Measurements from ENCODE around the gene ABCG1.

ABCG1 gene

DNA sequence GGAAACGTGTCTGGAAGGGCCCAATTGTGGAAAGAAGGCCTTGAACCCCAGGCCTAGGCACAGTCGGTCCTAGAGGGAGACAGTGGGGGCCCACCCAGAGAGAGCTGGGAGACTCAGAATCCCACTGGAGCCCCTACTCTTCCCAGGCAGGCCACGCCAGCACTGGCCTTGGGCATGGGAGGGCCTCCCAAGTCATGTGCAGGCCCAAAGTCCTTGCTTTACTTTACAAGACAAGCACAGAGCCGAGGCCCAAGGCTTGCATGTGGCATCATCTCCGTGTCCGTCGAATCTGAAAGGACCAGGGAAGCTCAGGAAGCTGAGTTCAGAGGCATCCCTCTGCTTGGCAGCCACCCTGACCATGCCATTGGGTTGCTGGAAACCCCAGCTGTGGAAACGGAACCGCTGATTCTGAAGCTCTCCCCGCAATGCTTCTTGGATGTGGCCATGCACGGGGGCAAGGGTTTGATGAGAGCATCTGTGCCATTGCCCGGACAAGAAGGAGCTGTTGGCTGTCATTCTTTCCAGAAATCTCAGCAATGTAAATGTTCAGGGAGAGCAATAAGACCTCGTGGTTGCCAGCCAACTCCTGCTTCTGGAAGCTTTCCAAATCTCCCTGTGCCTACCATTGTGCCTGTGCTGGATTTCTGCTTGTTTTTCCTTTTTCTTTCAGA lies 32.8 kb downstream of the ABCG1 start:
- no peak for DNase-seq (ENCODE audit: low read depth, low spot score)

- DNase-seq (ENCODE audit: low read depth, low spot score): no peak
Measured at GRCh38 chr21:42252325-42252654, 33.4 kb downstream of the ABCG1 start.

DNA sequence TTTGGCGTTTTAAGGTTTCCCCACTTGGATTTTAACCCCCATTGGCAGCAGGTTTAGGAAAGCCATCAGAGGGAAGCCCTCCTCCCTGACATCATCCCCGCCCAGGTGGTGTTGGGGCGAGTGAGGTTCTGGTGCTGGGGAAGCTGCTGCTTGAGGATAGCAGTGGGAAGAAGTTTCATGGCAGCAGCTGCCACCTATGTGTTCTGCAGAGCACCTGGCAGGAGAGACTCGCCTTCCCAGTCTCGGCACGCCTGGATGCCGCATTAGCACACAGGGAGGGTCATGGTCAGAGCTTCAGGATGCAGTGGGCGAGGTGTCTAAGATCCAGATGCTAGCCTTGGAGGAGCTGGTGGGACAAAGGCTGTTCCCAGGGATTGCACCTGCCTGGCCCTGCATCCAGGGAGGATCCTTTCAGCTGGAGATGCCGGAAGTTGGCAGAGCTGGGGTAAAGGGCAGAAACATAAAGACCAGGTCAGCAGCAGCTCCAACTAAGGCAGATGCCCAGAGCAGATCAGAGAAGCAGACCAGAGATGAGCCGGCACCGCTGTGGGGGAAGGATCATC lies 33.9 kb downstream of the ABCG1 start:
- no peak for DNase-seq (ENCODE audit: low read depth, low spot score)

DNA sequence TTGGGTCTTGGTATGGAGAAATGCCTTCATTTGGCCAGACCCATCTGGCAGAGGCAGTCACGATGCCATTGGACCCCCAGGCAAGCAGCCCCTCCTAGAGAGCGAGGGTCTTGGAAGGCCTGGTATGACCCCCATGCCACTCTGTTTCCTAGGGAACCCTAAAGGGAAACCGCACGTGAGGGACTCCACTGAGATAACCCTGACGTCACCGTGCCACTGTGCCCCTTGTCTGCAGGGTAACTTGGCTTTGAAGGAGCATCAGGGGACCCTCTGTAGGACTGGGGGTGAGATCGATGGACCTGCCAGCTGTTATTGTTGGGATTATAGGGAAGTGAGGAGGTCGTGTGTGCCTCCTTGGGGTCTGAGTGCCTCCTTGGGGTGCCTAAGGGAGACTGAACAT lies 34.5 kb downstream of the ABCG1 start:
- DNase-seq (ENCODE audit: low read depth, low spot score): no peak

- no peak for DNase-seq (ENCODE audit: low read depth, low spot score)
Measured at GRCh38 chr21:42254083-42254482, 35.1 kb downstream of the ABCG1 start.

DNA sequence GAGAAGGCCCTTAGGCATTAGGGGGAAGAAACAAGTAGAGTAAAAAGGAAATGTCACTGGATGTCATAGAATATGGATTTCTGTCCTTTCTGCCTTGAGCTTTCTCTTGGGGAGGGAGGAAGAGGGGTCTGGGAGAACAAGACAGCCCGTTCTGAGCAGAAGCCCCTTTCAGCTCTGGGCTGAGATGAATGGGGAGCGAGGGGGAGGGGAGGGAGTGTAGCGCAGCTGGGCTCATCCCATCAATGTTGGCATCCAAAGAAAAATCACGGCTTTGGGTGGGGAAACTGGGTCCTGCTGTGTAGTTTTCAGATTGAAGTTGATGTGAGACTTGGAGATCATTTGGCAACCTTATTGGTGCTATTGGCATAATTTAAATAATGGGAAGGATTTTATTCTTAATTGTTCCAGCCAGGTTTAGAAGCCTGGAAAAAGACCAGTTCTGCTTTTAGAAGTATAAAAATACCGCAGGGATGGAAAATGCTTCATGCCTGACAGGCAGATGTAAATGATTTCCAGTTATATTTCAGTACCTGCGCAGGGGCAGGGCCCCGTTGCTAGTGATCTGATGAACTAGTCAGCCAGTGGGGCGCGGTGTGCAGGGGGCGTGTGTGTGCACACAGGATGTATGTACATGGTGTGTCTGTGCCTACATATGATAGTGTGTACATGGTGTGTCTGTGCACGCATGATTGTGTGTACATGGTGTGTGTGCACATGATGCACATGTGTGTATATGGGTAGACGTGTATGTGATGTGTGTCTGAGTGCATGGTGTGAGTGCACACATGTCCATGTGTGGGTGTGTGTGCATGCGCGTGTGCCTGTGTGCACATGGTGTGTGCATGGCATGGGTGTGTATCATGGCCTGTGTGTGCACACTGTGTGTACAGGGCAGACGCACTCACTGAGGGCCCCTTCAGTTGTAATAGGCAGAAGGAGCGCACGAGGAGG lies 36.0 kb downstream of the ABCG1 start:
- DNase-seq (ENCODE audit: low read depth, low spot score): no peak

DNA sequence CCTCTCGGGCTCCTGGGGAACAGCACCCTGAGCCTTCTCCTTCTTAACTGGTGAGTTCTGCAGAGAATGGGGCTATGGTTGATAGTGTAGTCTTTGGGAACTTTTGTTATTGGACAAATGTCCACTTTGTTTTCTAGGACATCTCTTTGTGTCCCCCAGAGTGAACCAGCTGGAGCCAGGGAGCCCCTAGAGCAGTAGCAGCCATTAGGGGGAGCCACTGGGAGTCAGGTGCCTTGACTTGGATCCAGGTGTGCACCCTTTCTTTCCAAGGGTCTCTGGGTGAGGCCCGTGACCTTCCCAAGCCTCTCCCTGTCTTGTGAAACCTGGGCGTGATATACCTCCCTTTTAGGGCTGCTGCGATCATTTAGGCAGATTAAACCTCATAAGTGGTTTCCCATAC lies 36.9 kb downstream of the ABCG1 start:
- DNase-seq (ENCODE audit: low read depth, low spot score): no peak

DNA sequence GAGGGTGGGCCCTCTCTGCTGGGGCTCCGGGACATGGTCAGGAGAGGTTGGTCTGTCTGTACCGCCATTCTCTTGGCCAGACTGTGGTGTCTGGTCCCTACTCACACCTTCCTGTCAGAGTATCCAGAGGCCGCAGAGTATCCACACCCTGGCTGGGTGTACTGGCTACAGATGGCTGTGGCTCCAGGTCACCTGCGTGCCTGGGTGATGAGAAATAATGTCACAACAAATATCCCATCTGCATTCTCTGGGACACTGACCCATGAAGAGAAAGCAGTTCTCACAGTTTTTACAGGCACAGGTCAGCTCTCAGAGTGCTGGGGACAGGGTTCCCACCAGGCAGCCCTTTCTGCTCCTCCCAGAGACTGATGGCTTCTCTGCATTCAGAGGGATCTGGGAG lies 37.4 kb downstream of the ABCG1 start:
- DNase-seq (ENCODE audit: low read depth, low spot score): no peak

DNA sequence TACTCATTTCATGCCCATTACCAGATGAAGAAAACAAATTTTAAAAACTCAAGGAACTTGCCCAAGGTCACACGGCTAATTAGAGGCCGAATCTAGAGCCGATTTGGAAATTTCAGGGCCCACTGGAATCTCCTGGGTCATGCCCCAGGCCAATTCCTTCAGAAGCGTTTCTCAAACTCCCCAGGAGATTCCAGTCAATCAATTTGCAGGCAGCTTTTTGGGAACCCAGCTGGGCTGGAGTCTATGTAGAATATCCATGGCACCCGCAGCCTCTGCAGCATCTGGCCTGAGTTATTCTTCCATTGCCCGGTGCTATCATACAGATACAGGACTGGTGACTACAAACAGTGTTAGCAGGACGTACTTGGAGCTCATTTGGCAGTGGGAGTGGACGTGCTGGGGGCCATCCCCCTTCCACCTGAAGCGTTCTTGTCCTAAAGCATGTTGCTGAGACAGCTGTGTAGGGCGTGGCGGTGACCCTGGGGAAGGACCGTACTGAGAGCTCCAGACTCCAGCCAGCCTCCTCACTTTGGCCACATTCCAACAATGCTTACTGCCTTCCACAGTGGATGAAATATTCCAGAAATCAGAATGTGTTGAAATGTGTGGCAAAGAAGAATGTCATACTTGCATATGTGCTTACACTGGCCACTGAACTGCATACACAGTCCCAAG lies 38.3 kb downstream of the ABCG1 start:
- DNase-seq (ENCODE audit: low read depth, low spot score): no peak

DNA sequence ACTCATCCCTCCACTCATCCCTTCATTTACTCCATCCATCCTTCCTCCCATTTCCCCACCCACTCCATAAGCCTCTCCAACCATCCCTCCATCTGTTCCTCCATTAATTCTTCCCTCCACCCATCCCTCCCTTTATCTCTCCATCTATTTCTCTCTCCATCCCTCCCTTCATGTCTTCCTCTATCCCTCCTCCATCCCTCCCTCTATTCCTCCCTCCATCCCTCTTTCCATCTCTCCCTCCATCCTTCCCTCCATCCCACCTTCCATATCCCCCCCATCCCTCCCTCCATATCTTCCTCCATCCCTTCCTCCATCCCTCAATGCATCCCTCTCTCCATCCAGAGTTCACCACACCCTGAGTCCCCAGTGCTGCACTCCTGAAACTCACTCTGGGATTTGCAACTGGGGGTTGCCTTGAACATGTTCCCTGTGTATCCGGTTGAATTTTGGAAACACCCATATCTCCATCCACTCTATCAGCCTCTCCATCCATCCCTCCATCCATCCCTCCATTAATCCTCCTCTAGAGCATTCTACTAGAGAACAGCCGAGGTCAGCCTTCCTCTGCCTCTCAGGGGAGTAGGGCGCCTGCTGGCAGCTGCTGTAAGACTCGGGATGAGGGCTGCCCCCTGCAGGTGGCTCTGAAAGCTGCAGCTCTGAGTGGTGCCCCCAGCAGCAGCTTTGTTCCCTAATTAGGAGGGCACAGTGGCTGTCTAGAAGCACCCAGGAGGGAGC lies 39.4 kb downstream of the ABCG1 start:
- DNase-seq (ENCODE audit: low read depth, low spot score): peak; percentile 50

- DNase-seq (ENCODE audit: low read depth, low spot score): no peak
Measured at GRCh38 chr21:42258885-42259407, 40.0 kb downstream of the ABCG1 start.

- DNase-seq (ENCODE audit: low read depth, low spot score): no peak
Measured at GRCh38 chr21:42260121-42260520, 41.2 kb downstream of the ABCG1 start.

- DNase-seq (ENCODE audit: low read depth, low spot score): no peak
Measured at GRCh38 chr21:42261829-42262200, 42.9 kb downstream of the ABCG1 start.

- peak; percentile 51 for DNase-seq (ENCODE audit: low read depth, low spot score)
Measured at GRCh38 chr21:42262831-42263231, 43.9 kb downstream of the ABCG1 start.

DNA sequence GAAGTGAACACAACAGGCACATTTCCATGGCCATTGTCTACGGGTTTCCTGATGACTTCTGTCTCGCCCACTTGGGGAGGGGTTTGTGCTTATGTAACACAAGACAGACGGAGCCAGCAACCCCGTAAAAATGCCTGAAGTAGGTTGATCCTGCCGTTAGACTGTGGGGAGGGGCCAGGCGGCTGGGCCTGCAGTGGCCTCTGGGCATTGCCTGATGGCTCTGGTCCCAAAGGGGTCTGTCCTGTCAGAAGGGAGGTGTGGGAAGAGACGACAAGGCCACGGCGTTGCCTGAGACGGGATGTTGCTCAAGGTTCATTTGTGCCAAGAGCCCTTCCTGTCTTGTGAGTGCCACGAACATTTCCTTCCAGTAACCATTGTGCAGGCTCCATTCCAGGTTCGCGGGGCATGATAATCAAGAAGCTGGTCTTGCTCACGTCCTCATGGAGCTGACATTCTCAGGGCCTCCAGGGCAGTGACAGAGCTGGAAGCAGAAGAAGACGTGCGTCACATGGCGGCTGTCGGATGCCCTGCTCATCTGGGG lies 44.7 kb downstream of the ABCG1 start:
- DNase-seq (ENCODE audit: low read depth, low spot score): no peak

DNA sequence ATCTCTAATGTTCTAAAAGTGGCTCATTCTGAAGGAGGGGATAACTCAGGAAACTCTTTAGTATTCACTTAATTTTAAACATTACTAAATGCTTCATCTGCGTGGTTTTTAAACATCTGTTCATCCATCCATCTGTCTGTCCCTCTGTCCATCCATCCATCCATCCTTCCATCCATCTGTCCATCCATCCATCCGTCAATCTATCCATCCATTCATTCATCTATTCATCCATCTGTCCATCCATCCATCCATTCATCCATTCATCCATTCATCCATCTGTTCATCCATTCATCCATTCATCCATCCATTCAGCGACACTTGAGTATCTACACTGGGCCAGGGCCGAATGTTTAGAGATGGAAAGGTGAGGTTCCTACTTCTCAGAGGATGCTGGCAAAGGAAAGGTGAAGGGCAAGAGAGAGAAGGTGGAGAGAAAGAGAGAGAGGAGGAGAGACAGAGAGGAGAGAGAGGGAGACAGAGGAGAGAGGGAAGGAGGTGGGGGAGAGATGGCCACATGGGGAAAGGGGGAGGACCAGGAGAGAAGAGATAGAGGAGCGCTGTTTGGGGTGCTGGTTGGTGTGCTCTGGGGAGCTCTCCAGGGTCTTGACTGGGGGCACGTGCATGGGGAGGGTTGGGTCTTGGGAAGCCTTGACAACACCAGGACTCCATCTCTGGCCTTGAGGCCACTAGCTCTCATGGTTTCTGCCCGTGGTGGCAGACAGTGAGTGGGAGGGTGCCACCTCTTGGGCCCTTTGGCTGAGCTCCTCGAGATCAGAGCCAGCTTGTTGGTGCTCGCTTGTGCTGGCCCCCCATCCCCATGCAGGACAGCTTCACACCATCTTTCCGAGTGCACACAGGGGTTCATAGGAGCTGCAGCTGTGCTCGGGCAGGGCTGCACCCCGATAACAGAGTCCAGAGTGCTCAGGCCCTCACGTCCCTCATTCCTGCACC lies 45.6 kb downstream of the ABCG1 start:
- no peak for DNase-seq (ENCODE audit: low read depth, low spot score)

DNA sequence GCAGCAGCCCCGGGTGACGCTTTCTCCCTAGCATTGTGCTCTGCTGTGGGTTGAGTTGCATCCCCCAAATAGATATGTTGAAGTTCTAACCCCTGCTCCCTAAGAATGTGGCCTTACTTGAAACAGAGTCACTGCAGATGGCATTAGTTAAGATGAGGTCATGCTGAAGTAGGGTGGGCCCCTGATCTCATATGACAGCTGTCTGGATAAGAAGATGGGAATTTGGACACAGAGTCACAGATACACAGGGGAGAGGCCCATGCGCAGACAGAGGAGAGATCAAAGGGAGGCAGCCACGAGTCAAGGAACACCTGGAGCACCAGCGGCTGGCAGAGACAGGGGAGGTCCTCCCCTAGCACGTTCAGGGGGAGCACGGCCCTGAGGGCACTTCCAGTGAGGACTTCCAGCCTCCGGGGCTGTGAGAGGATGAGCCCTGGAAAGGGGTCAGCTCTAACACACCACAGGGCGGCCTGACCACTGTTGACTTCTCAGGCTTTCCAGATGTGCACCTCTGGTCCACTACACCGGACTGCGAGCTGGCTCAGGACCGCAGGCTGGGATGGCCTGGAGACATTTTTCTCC lies 46.4 kb downstream of the ABCG1 start:
- no peak for DNase-seq (ENCODE audit: low read depth, low spot score)

DNA sequence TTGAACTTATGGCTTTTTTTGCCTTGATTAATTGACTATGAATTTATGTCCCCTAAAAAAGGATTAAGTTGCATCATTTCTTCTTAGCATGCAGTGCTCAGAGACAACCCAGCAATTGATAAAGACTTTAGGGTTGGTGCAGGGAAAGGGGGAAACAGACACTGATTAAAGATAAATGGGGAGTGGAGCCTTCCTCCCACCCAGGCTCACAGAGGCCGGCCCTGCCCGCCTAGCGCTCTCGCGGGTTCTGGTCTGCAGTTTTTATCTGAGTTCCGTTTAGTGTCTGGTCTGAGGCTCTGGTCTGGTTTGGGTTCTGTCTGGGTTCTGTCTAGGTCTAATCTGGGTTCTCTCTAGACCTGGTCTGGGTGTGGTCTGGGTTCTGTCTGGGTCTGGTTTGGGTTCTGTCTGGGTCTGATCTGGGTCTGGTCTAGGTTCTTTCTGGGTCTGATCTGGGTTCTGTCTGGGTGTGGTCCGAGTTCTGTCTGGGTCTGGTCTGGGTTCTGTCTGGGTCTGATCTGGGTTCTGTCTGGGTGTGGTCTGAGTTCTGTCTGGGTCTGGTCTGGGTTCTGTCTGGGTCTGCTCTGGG lies 48.1 kb downstream of the ABCG1 start:
- no peak for DNase-seq (ENCODE audit: low read depth, low spot score)

GRCh38 chr21:42269386-42269785 lies 50.4 kb downstream of the ABCG1 start:
- DNase-seq (ENCODE audit: low read depth, low spot score): no peak

Measured in astrocyte of the hippocampus (primary cell).